ENCODE results near the gene PLAC1.

Gene PLAC1

GRCh38 chrX:134682081-134682480, 23.8 kb upstream of the PLAC1 start:
- no peak for DNase-seq (ENCODE audit: extremely low read depth, low read depth)
- no peak for TF ChIP-seq CTCF (IDR thresholded peaks at IDR 0.05; ENCODE audit: low read depth, low read length)

DNA sequence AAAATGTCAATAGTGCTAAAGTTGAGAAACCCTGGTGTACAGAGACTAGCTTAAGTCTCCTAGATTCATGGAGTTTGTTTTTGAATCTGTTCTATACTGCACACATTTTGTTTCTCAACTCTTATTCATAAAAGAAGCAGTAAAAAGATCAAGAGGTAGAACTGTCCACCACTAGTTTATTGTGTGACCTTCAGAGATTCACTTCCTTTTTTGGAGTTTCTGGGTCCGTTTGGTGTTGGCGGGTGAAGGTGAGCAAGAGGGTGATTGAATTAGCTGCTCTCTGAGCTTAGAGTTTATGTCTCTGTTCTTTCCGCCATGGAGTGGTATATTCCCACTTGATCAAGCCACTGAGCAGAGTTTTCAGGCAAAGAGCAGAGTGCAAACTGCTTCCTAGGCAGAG, 21.4 kb upstream of the PLAC1 start:
- TF ChIP-seq CTCF (IDR thresholded peaks at IDR 0.05; ENCODE audit: low read depth, low read length): no peak
- DNase-seq (ENCODE audit: extremely low read depth, low read depth): no peak

GRCh38 chrX:134679221-134679620, 20.9 kb upstream of the PLAC1 start:
- TF ChIP-seq CTCF (IDR thresholded peaks at IDR 0.05; ENCODE audit: low read depth, low read length): no peak
- DNase-seq (ENCODE audit: extremely low read depth, low read depth): no peak

DNA sequence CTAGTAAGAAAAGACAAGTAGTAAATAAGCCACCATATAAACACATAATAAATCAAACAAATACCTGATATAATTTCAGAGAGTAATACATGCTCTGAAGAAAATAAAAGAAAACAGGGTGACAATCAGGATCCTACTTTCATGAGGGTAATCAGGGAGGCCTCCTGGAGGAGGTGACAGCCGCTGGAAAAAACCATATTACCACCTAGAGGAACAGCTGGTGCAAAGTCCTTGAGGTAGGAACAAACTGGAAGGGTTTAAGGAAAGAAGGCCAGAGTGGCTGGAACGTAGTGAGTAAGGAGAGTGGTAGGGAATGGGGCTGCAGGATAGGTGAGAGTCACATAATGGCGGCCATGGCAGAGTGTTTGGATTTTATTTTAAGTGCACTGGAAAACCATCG, 19.1 kb upstream of the PLAC1 start:
- no peak for TF ChIP-seq CTCF (IDR thresholded peaks at IDR 0.05; ENCODE audit: low read depth, low read length)

GRCh38 chrX:134676436-134676835, 18.2 kb upstream of the PLAC1 start:
- no peak for DNase-seq (ENCODE audit: extremely low read depth, low read depth)
- no peak for TF ChIP-seq CTCF (IDR thresholded peaks at IDR 0.05; ENCODE audit: low read depth, low read length)

More for the DNA sequence above, 19.1 kb upstream of the PLAC1 start:
- no peak for DNase-seq (ENCODE audit: extremely low read depth, low read depth)

- no peak for TF ChIP-seq CTCF (IDR thresholded peaks at IDR 0.05; ENCODE audit: low read depth, low read length)
- no peak for DNase-seq (ENCODE audit: extremely low read depth, low read depth)
These were observed 14.9 kb upstream of the PLAC1 start for GRCh38 chrX:134673123-134673522.

DNA sequence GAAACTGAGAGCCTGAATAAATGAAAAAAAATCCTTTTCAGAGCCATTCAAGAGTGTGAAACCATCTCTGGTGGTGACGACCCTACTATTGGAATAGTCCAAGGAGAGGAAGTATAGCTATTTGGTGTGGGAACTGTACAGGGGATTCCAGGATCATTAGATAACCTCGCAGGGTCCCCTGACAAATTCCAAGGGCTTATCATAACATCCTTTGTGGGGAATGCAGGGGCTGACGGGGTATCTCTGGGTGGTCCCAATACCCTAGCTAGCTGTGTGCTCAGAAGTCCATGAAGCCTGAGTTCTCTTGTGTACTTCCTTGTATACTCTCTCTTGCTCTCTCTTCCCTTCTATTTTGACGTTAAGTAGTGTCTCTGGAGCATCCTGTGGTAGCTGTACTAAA, 13.8 kb upstream of the PLAC1 start:
- no peak for TF ChIP-seq CTCF (IDR thresholded peaks at IDR 0.05; ENCODE audit: low read depth, low read length)
- no peak for DNase-seq (ENCODE audit: extremely low read depth, low read depth)
